ENCODE measurements around the gene ZFP57.
"Not testable (repeated sequence)": the region's sequence is repeated elsewhere in the genome, so short reads cannot be mapped to it uniquely, and the experiment has no call there.

Gene ZFP57

GRCh38 chr6:29696147-29697125 is 15.5 kb upstream of the ZFP57 start:
- peak; percentile 29 for DNase-seq (ENCODE audit: low spot score)

GRCh38 chr6:29694637-29695036 is 13.7 kb upstream of the ZFP57 start:
- no peak for DNase-seq (ENCODE audit: low spot score)

- DNase-seq (ENCODE audit: low spot score), result no peak
Observed at GRCh38 chr6:29685718-29686326, 4.9 kb upstream of the ZFP57 start.

GRCh38 chr6:29681811-29682210 is 859 bp upstream of the ZFP57 start:
- no peak for DNase-seq (ENCODE audit: low spot score)

- DNase-seq (ENCODE audit: low spot score), result no peak
Observed at GRCh38 chr6:29680416-29680815, 536 bp downstream of the ZFP57 start.

GRCh38 chr6:29679962-29680361 is 990 bp downstream of the ZFP57 start:
- no peak for DNase-seq (ENCODE audit: low spot score)

GRCh38 chr6:29678114-29678513 is 2.8 kb downstream of the ZFP57 start:
- DNase-seq (ENCODE audit: low spot score), result no peak

GRCh38 chr6:29676981-29677601 is 3.9 kb downstream of the ZFP57 start:
- DNase-seq (ENCODE audit: low spot score), result no peak

- DNase-seq (ENCODE audit: low spot score), result no peak
Observed at GRCh38 chr6:29675561-29675960, 5.4 kb downstream of the ZFP57 start.

- no peak for DNase-seq (ENCODE audit: low spot score)
Observed at GRCh38 chr6:29674008-29674407, 6.9 kb downstream of the ZFP57 start.

- no peak for DNase-seq (ENCODE audit: low spot score)
Observed at GRCh38 chr6:29673161-29673560, 7.8 kb downstream of the ZFP57 start.

GRCh38 chr6:29672116-29672515 is 8.8 kb downstream of the ZFP57 start:
- not testable (repeated sequence) for DNase-seq (ENCODE audit: low spot score)

GRCh38 chr6:29671026-29671425 is 9.9 kb downstream of the ZFP57 start:
- no peak for DNase-seq (ENCODE audit: low spot score)

- DNase-seq (ENCODE audit: low spot score), result no peak
Observed at GRCh38 chr6:29667158-29667557, 13.8 kb downstream of the ZFP57 start.

- no peak for DNase-seq (ENCODE audit: low spot score)
Observed at GRCh38 chr6:29666826-29667130, 14.2 kb downstream of the ZFP57 start.

GRCh38 chr6:29665942-29666825 is 14.8 kb downstream of the ZFP57 start:
- no peak for DNase-seq (ENCODE audit: low spot score)

GRCh38 chr6:29663300-29664042 is 17.5 kb downstream of the ZFP57 start:
- no peak for DNase-seq (ENCODE audit: low spot score)

- not testable (repeated sequence) for DNase-seq (ENCODE audit: low spot score)
Observed at GRCh38 chr6:29661502-29662141, 19.3 kb downstream of the ZFP57 start.

GRCh38 chr6:29661071-29661470 is 19.9 kb downstream of the ZFP57 start:
- no peak for DNase-seq (ENCODE audit: low spot score)

- DNase-seq (ENCODE audit: low spot score), result peak; percentile 95
Observed at GRCh38 chr6:29656798-29657197, 24.2 kb downstream of the ZFP57 start, which contains the start of gene MOG. TSS of gene MOG (plus strand) at chr6:29657092. CDS start at chr6:29657210, 118 bp downstream.

- DNase-seq (ENCODE audit: low spot score), result peak; percentile 83
Observed at GRCh38 chr6:29656157-29656556, 24.8 kb downstream of the ZFP57 start.

All from pons (tissue), 1 donor.